Nucleus accumbens (tissue), 56 donors: Measurements from ENCODE around the gene OR10J1.
"Not testable (repeated sequence)": the region's sequence is repeated elsewhere in the genome, so short reads cannot be mapped to it uniquely, and the experiment has no call there.

Experiments
- DNase-seq, 56 donors: peaks; one replicate each; lab custom pipeline; 2025; lab: John Stamatoyannopoulos, UW

OR10J1 gene

DNA sequence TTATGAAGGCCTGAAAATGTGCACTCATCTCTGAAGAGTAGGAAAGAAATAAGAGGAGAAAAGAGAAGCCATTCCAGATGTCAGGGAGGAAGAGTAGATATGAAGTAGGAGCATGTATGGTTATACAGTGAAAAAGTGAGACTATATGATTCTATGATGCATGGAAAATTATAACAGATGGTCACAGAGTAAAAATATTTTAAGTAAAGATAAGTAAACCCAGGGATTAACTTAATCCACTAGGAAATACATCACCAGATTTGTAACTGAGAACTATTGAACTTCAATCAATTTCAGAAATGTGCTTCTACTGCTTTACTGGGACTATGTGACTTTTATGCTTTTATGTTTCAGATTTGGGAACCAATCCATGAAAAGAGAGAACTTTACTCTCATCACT, at the start of gene OR10J1:
Gene OR10J1, plus strand, starts transcription at position 301 of the 400 bp plus-strand sequence. Its CDS starts 70 bp downstream, at position 371.
- no peak for DNase-seq

GRCh38 chr1:159406821-159407220, 32.7 kb upstream of the OR10J1 start:
- no peak for DNase-seq

GRCh38 chr1:159408862-159409400, 30.6 kb upstream of the OR10J1 start:
- DNase-seq: no peak

- DNase-seq: no peak
These were observed 17.7 kb upstream of the OR10J1 start for GRCh38 chr1:159421821-159422220.

- DNase-seq: no peak
These were observed 11.0 kb upstream of the OR10J1 start for GRCh38 chr1:159428536-159428935.

DNA sequence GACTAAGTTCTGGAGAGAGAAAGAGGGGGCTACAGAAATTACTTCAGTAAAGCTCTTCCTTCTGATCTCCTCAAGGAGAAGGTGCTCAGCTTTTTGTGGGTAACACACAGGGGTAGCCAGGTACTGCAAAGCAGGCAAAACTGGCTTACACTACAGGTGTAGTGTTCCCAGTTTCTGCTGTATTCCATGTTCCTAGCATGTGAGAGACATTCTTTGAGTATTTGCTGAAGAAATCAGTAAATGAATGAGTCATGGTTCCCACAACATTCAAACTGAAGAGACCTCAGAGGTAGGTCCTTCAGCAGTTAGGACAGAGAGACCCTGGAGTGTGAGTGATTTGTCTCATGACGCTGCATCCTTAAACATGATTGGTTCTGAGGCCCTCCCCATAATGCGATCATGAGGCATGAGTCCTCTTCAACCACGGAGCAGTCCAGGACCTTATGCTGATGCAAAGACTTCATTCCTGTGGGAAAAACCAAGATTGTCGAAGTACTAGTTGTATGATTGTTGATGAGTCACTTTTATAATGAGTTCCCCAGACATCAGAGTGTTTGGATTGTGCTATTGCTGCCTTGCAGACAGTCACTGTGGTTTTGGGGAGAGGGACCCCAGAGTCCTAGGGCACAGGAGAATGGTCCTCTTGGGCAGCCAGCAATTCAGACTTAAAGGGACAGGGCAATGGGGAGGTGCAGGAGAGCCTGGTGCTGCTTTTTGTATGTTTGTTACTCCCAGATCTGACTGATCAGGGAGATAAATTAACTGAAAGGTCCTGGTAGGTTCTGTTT, 10.3 kb upstream of the OR10J1 start:
- DNase-seq: no peak

DNA sequence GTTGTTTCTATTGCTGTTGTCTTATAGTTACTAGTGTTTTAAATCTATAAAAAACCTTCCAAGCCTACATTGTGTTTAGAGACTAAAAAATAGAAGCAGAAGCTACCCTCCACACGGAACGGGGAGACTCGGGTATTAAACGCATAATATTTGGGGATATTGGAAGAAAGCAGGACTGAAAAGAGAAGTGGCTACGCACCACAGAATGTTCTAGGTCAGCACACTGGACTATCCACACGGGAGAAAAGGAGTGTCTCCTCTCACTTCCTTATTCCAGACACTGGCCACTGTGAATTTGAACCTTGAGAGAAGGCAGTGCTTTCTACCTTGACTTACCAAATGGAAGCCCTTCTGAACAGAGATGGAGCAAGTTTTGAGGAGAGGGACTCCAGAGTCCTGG, 8.5 kb upstream of the OR10J1 start:
- peak in 2 of 56 donors; percentile 2 to 6 for DNase-seq

- no peak for DNase-seq
These were observed 7.6 kb upstream of the OR10J1 start, which contains the start of gene OR10J4 for GRCh38 chr1:159431904-159432303. TSS of gene OR10J4 (plus strand) at chr1:159432204.

DNA sequence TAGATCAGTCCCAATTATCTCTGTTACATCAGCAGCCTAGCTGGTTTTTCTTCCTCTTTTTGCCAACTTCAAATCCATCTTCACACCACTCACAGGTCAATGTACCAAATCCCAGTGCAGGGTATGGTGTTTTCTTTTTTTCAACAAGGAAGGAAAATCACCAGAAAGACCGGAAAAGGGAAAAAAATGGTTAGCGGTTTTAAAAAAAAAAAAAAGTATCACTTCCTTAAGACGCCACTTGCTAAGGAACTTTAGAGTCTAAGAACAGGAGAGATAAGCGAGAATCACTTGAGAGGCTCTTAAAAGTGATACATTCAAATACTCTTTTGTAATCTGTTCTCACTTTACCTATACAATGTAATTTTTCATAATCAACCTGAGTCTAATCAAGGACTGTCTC, 3.1 kb upstream of the OR10J1 start:
- DNase-seq: no peak

DNA sequence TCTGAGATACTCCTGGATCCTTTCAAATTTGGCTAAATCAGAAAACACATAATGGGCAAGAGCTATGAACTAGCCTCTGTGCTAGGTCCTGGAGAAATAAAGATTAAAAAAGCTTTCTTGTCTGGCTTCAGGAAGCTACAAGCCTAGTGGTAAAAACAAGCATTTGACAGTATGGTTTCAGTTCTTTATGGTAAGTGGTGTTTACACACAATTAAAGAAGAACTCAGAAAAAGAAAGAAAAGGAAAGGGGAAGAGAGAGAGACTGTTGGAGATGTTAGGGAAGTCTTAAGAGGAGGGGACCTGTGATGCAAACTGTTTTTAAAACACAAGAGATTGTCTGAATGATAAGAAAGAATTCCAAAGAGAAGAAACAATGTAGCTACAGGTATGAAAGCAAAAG, 1.8 kb downstream of the OR10J1 start:
- DNase-seq: no peak

GRCh38 chr1:159442428-159442827, 2.9 kb downstream of the OR10J1 start:
- DNase-seq: no peak

DNA sequence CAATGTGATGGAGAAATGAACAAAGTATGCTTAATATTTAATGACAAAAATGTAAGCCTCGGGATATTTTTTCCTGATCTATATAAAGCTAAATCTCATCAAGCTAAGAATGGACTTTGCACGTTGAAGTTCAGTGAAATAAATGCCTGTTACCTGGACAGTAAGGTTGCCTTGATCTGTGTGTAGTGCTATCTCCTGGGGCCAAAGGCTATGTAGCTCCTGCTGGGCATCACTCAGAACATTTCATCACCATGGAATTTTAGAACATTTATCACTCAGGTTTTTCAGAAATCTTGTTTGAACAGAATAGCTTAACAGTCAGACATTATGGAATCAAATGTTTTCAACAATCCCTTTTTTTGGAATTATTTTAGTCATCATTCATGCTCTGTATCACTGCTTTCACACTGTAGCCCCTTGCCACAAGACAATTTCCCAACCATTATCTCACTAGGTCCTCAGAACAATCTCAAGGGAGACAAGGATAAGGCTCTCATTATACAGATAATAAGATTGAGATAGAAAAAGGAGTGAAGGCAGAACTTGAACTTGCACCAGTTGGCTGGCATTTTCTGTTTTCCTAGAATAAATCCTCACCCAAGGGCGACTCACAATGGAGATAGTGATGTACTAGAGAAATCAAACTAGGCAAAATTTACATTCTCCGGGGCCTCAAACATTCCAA, 3.7 kb downstream of the OR10J1 start:
- DNase-seq: no peak

- no peak for DNase-seq
These were observed 5.0 kb downstream of the OR10J1 start for GRCh38 chr1:159444511-159444910.

GRCh38 chr1:159448181-159448580, 8.7 kb downstream of the OR10J1 start:
- no peak for DNase-seq

GRCh38 chr1:159449605-159450004, 10.1 kb downstream of the OR10J1 start:
- DNase-seq: not testable (repeated sequence)

- DNase-seq: no peak
These were observed 20.0 kb downstream of the OR10J1 start for GRCh38 chr1:159459551-159459950.

DNA sequence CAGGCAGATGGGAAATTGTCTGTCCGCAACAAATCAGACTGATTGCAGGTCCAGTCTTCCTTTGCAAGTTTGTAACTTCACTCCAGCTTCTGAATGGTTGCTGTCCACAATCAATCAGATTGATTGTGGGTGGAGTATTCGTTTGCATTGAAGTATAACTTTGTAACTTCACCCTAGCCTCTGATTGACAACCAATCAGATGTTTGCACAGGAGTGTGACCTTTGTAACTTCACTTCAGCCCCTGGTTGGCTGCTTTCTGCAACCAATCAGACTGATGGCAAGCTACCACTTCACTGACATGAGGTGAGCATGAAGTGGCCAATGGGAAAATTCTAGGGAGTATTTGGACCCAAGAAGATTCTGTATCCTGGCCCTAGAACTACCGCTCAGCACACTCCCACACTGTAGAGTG, 25.7 kb downstream of the OR10J1 start:
- no peak for DNase-seq

- DNase-seq: no peak
These were observed 28.8 kb downstream of the OR10J1 start for GRCh38 chr1:159468321-159468720.

DNA sequence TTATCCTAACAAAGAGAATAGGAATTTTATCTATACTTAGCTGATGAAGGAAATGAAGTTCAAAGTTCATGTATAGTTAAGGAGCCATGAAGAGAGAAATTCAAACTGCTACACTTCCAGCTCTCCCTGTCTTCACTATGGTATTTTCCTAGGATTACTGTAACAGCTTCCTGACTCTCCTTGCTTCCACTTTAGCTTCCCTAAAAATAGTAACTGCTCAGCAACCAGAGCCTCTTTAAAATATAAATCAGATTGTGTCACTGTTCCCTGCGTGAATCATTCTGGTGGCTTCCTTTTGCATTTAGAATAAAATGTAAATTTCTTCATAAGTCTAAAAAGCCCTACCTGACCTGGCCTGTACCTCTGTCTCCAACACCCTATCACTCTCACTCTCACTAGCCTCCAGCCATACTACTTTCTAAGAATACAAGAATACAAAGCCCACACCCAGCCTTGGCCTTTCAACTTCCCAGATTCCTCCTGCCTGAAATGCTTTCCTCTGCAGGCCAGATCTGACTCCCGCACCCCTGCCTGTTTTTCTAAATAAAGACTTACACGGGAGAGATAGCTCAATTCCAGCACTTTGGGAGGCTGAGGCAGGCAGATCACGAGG, 30.5 kb downstream of the OR10J1 start:
- peak in 1 of 56 donors; percentile 1 for DNase-seq

DNA sequence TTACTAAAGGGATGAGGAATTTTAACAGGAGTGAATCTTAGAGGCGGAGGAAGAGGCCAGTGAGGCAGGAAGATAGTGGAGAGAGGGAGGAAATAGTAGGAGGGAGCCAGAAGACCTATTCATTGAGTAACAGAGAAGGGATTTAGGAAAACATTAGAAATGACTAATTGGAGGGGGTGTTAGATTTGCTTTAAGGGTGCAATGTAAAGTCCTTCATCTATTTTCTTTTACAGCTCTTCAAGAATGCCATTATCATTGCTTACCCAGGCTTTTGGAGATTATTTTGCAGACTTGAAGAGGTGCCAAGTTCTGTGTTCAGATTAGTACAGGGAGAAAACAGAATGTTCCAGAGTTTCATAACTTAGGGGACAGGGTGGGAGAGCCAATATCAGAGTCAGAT, 33.8 kb downstream of the OR10J1 start:
- DNase-seq: no peak

GRCh38 chr1:159474926-159475325, 35.4 kb downstream of the OR10J1 start:
- no peak for DNase-seq
